ENCODE results near the gene WDR55. TPM values are rescaled to one million over a fixed set of nuclear protein-coding genes. Genes with fewer than 3 reads are reported as not detected.

WDR55 gene
- total and polyA plus RNA-seq, 5 donors from 2014 or later: 17.6 to 47.5 (median 22.0) TPM

DNA sequence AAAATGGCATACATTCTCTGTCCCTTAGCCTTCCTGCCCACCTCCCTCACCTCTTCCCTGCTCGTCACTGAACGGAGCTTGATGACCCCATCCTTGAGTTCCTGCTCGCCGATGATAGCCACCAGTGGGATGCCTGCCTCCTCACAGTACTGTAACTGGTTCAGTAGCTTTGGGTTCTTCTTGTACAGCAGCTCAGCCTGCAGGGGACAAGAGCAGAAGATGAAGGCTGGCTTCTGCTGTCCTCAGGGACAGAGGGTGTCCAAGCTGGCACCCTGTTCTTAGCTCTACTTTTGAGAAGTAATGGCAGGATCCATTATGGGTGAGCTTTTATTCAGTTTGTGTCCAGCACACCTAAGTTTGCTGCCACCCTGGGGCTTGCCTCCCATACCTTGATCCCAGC lies 9.9 kb downstream of the WDR55 start:
- H3K4me1 ChIP-seq (ENCODE audit: control insufficient read depth, insufficient read depth, low read length, poor library complexity, severe bottlenecking): no peaks in the 10 kb centered on the region
- Mint-ChIP-seq H3K27me3 (no peaks in the 10 kb centered on the region), H3K4me3 (no peak overlapping the region), H3K36me3 (peaks cover 30% of the 10 kb centered on the region), H3K9me3 (no peaks in the 10 kb centered on the region), H3K27ac (peak overlapping the region in 1 of 3 donors; percentile 38), H3K4me1 (no peaks in the 10 kb centered on the region)
- no peak for ATAC-seq (ENCODE audit: low read depth in 2 of 2)
- H3K36me3 ChIP-seq (ENCODE audit: control insufficient read depth, insufficient read depth, low read length): peaks cover 70% of the 10 kb centered on the region
- DNase-seq: no peak
- H3K4me3 ChIP-seq (ENCODE audit: low read depth, low read length): no peak overlapping the region
- no peaks in the 10 kb centered on the region for H3K9me3 ChIP-seq (ENCODE audit: control insufficient read depth in 2 of 2, low read length in 2 of 2)
- H3K27me3 ChIP-seq (ENCODE audit: control insufficient read depth, insufficient read depth, low read length): no peaks in the 10 kb centered on the region
- no peak overlapping the region for H3K27ac ChIP-seq (ENCODE audit: insufficient read depth, low read length, poor library complexity, severe bottlenecking)

DNA sequence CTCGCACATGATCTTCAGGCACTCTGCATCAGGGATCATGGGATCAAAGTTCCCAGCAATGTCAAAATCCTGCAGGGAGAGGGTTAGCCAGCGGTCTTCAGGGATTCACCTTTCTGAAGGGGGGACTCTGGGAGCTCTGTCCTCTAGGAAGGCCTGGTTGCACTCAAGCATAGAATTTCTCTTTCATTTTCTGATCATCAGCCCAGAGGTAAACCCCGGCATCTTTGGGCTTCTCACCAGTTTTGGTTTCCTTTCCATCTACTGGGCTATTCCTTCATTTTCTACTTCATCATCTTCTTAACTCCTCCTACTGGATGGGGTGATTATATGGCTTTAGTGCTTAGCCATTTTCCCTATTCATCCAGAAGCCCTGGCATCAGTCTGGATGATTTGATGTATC lies 13.2 kb downstream of the WDR55 start:
- Mint-ChIP-seq H3K27me3 (no peaks in the 10 kb centered on the region), H3K27ac (no peak overlapping the region)

GRCh38 chr5:140678993-140679392 lies 14.3 kb downstream of the WDR55 start:
- Histone ChIP-seq H3K4me3 (ENCODE audit: low read depth, low read length) (no peak overlapping the region), H3K4me1 (ENCODE audit: control insufficient read depth, insufficient read depth, low read length, poor library complexity, severe bottlenecking) (no peaks in the 10 kb centered on the region), H3K27me3 (ENCODE audit: control insufficient read depth, insufficient read depth, low read length) (no peaks in the 10 kb centered on the region), H3K36me3 (ENCODE audit: control insufficient read depth, insufficient read depth, low read length) (peaks cover 71% of the 10 kb centered on the region), H3K27ac (ENCODE audit: insufficient read depth, low read length, poor library complexity, severe bottlenecking) (no peak overlapping the region), H3K9me3 (ENCODE audit: control insufficient read depth in 2 of 2, low read length in 2 of 2) (no peaks in the 10 kb centered on the region)
- no peaks in the 10 kb centered on the region for H3K9me3 Mint-ChIP-seq
- ATAC-seq (ENCODE audit: low read depth in 2 of 2) (no peak), DNase-seq (no peak)
- no peak overlapping the region for H3K4me3 Mint-ChIP-seq
- no peak overlapping the region for H3K27ac Mint-ChIP-seq
- H3K4me1 Mint-ChIP-seq: no peaks in the 10 kb centered on the region
- no peaks in the 10 kb centered on the region for H3K27me3 Mint-ChIP-seq
- peaks cover 42% of the 10 kb centered on the region for H3K36me3 Mint-ChIP-seq

More for the DNA sequence above, 13.2 kb downstream of the WDR55 start:
- Mint-ChIP-seq H3K36me3 (peaks cover 38% of the 10 kb centered on the region), H3K9me3 (no peaks in the 10 kb centered on the region), H3K4me1 (no peaks in the 10 kb centered on the region), H3K4me3 (no peak overlapping the region)
- H3K4me3 ChIP-seq (ENCODE audit: low read depth, low read length): no peak overlapping the region
- H3K27me3 ChIP-seq (ENCODE audit: control insufficient read depth, insufficient read depth, low read length): no peaks in the 10 kb centered on the region
- no peak overlapping the region for H3K27ac ChIP-seq (ENCODE audit: insufficient read depth, low read length, poor library complexity, severe bottlenecking)
- H3K9me3 ChIP-seq (ENCODE audit: control insufficient read depth in 2 of 2, low read length in 2 of 2): no peaks in the 10 kb centered on the region
- DNase-seq: no peak
- ATAC-seq (ENCODE audit: low read depth in 2 of 2): no peak
- H3K36me3 ChIP-seq (ENCODE audit: control insufficient read depth, insufficient read depth, low read length): peaks cover 73% of the 10 kb centered on the region
- H3K4me1 ChIP-seq (ENCODE audit: control insufficient read depth, insufficient read depth, low read length, poor library complexity, severe bottlenecking): no peaks in the 10 kb centered on the region

DNA sequence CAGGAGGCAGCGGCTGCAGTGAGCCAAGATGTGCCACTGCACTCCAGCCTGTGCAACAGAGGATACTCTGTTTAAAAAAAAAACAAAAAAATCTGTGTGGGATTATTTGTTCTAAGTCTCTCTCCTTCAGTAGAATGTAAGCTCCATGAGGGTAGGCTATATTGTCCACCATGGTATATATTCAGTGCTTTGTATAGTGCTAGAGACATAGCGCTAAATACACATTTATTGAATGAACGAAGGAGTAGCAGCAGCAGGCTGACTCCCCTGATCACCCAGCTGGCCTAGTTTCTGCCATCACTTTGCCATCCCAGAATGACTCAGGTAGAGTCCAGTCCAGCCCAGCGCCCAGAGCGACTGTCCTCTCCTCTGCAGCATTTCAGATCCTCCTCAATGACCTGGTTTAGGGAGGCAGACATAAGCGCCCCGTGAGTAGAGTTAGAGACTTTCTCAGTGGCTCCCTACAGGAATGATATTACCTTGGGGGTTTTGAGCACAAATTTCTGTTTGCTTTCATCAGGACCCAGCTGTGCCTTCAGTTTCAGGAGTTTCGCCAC lies 25.8 kb downstream of the WDR55 start:
- Mint-ChIP-seq H3K4me3 (peak overlapping the region; percentile 91 to 99 (median 96)), H3K4me1 (peaks cover 18 to 53% (median 45%) of the 10 kb centered on the region in 4 donors), H3K9me3 (peaks cover 0 to 1% (median 0%) of the 10 kb centered on the region in 7 donors), H3K27me3 (no peaks in the 10 kb centered on the region), H3K36me3 (peaks cover 18% of the 10 kb centered on the region), H3K27ac (peak overlapping the region in 2 of 3 donors; percentile 97 to 98)
- Histone ChIP-seq H3K27me3 (ENCODE audit: control insufficient read depth, insufficient read depth, low read length) (no peaks in the 10 kb centered on the region), H3K4me1 (ENCODE audit: control insufficient read depth, insufficient read depth, low read length, poor library complexity, severe bottlenecking) (peaks cover 30% of the 10 kb centered on the region), H3K27ac (ENCODE audit: insufficient read depth, low read length, poor library complexity, severe bottlenecking) (peak overlapping the region; percentile 87), H3K36me3 (ENCODE audit: control insufficient read depth, insufficient read depth, low read length) (peaks cover 29% of the 10 kb centered on the region), H3K4me3 (ENCODE audit: low read depth, low read length) (peak overlapping the region; percentile 92), H3K9me3 (ENCODE audit: control insufficient read depth in 2 of 2, low read length in 2 of 2) (no peaks in the 10 kb centered on the region)
- ATAC-seq (ENCODE audit: low read depth in 2 of 2) (no peak), DNase-seq (no peak)

DNA sequence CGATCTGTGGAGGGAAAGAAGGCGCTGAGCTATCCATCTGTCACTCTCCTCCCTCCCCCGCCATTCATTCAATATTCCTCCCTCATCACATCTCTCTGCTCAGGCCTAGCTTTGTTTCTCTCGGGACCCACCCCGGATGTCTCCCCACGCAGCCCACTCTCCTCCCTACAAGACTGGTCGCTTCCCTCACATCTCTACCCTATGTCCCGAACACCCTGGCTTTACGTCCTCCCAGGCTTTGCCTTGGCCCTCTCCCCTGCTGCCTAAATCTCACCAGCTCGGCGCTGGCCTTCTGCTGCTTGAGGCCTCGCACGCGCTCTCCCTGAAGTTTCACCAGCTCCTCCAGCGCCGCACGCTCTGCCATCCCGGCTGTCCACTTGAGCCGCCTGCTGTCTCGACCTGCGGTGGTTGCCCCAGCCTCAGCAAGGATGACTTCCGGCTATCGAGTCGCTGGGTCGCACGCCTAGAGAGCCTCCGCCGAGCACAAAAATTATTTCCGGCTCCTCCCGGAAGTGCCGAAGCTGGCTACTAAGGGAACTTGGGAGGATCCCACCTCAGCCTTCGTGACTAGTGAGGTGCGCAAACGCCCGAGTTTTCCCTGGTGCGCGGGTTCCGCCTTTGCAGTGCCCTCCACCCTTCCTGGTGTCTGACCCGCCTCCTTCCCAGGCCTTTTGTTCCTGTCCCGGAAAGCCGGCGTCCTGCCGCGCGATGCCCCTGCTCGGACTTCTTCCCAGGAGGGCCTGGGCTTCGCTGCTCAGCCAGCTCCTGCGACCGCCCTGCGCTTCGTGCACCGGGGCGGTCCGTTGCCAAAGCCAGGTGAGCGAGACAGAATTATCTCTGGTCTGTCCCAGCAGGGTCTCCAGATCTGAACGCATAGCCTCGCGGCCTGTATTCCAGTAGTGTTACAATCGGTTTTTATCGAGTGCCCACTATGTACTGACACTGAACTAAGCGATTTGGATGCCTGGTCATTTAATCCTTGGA lies 26.5 kb downstream of the WDR55 start, which contains the start of the genes HARS1 and HARS2:
Gene HARS1, minus strand, starts transcription at position 430 of the 984 bp plus-strand sequence. Its CDS starts 66 bp downstream, at position 364.
Gene HARS2, plus strand, starts transcription at position 515 of the 984 bp plus-strand sequence. Its CDS starts 194 bp downstream, at position 709.
- Histone ChIP-seq H3K9me3 (ENCODE audit: control insufficient read depth in 2 of 2, low read length in 2 of 2) (no peaks in the 10 kb centered on the region), H3K27ac (ENCODE audit: insufficient read depth, low read length, poor library complexity, severe bottlenecking) (peak within 1 kb of the TSS; percentile 87), H3K4me1 (ENCODE audit: control insufficient read depth, insufficient read depth, low read length, poor library complexity, severe bottlenecking) (peaks cover 30% of the 10 kb centered on the region), H3K4me3 (ENCODE audit: low read depth, low read length) (peak within 1 kb of the TSS; percentile 92), H3K27me3 (ENCODE audit: control insufficient read depth, insufficient read depth, low read length) (no peaks in the 10 kb centered on the region), H3K36me3 (ENCODE audit: control insufficient read depth, insufficient read depth, low read length) (peaks cover 37% of the 10 kb centered on the region)
- no peaks in the 10 kb centered on the region for H3K27me3 Mint-ChIP-seq
- peaks cover 0 to 1% (median 0%) of the 10 kb centered on the region in 7 donors for H3K9me3 Mint-ChIP-seq
- H3K36me3 Mint-ChIP-seq: peaks cover 26% of the 10 kb centered on the region
- ATAC-seq (ENCODE audit: low read depth in 2 of 2) (peak; percentile 95 to 98), DNase-seq (peak; percentile 77 to 92 (median 82))
- H3K4me3 Mint-ChIP-seq: peak within 1 kb of the TSS; percentile 91 to 99 (median 96)
- peaks cover 18 to 58% (median 46%) of the 10 kb centered on the region in 4 donors for H3K4me1 Mint-ChIP-seq
- H3K27ac Mint-ChIP-seq: peak within 1 kb of the TSS; percentile 97 to 100 (median 98)

- Mint-ChIP-seq H3K27me3 (no peaks in the 10 kb centered on the region), H3K27ac (peak overlapping the region in 2 of 3 donors; percentile 15 to 69), H3K4me1 (peaks cover 8 to 44% (median 37%) of the 10 kb centered on the region in 4 donors), H3K36me3 (peaks cover 46% of the 10 kb centered on the region), H3K4me3 (peak overlapping the region in 2 of 4 donors; percentile 62 to 84), H3K9me3 (peaks cover 0 to 1% (median 0%) of the 10 kb centered on the region in 7 donors)
- Histone ChIP-seq H3K36me3 (ENCODE audit: control insufficient read depth, insufficient read depth, low read length) (peaks cover 57% of the 10 kb centered on the region), H3K27ac (ENCODE audit: insufficient read depth, low read length, poor library complexity, severe bottlenecking) (no peak overlapping the region), H3K27me3 (ENCODE audit: control insufficient read depth, insufficient read depth, low read length) (no peaks in the 10 kb centered on the region), H3K4me3 (ENCODE audit: low read depth, low read length) (no peak overlapping the region), H3K4me1 (ENCODE audit: control insufficient read depth, insufficient read depth, low read length, poor library complexity, severe bottlenecking) (peaks cover 27% of the 10 kb centered on the region), H3K9me3 (ENCODE audit: control insufficient read depth in 2 of 2, low read length in 2 of 2) (no peaks in the 10 kb centered on the region)
- ATAC-seq (ENCODE audit: low read depth in 2 of 2) (no peak), DNase-seq (no peak)
These were observed 29.6 kb downstream of the WDR55 start for GRCh38 chr5:140694276-140694675.

GRCh38 chr5:140696891-140697492 lies 32.3 kb downstream of the WDR55 start:
- H3K4me1 Mint-ChIP-seq: peaks cover 14 to 43% (median 33%) of the 10 kb centered on the region in 4 donors
- no peaks in the 10 kb centered on the region for H3K27me3 ChIP-seq (ENCODE audit: control insufficient read depth, insufficient read depth, low read length)
- H3K36me3 ChIP-seq (ENCODE audit: control insufficient read depth, insufficient read depth, low read length): peaks cover 63% of the 10 kb centered on the region
- no peak for ATAC-seq (ENCODE audit: low read depth in 2 of 2)
- no peaks in the 10 kb centered on the region for H3K27me3 Mint-ChIP-seq
- peak overlapping the region in 1 of 4 donors; percentile 41 for H3K4me3 Mint-ChIP-seq
- H3K9me3 ChIP-seq (ENCODE audit: control insufficient read depth in 2 of 2, low read length in 2 of 2): no peaks in the 10 kb centered on the region
- no peak for DNase-seq
- H3K27ac ChIP-seq (ENCODE audit: insufficient read depth, low read length, poor library complexity, severe bottlenecking): no peak overlapping the region
- peaks cover 53% of the 10 kb centered on the region for H3K36me3 Mint-ChIP-seq
- H3K27ac Mint-ChIP-seq: peak overlapping the region in 1 of 3 donors; percentile 44
- no peaks in the 10 kb centered on the region for H3K9me3 Mint-ChIP-seq
- peaks cover 28% of the 10 kb centered on the region for H3K4me1 ChIP-seq (ENCODE audit: control insufficient read depth, insufficient read depth, low read length, poor library complexity, severe bottlenecking)
- H3K4me3 ChIP-seq (ENCODE audit: low read depth, low read length): no peak overlapping the region

Measured in CD4-positive, CD25-positive, alpha-beta regulatory T cell (primary cell).